Measurements from ENCODE around the gene COL2A1.

The COL2A1 gene

GRCh38 chr12:48025281-48025680 is 21.0 kb upstream of the COL2A1 start:
- no peak overlapping the region for H3K4me3 ChIP-seq (ENCODE audit: low read length)
- no peak for TF ChIP-seq ZNF274 (IDR thresholded peaks at IDR 0.05; ENCODE audit: low read depth, low read length)

DNA sequence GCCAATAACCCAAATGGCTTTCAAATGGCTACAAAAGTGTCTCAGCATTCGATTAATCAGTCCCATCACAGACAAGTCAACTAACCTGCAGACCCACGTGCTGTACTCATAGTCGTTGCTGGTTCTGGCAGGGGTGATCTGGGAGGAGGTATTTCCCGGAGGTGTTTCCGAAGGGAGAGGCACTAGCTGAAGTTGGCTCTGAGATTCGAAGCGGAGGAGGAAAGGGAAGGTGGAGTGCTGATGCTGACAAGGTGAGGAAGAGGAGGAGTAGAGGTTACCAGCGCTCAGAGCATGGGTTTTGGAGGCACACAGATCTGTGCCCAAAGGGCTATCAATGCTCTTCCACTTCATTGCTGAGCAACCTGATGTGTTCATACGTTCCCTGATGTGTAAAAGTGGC is 20.5 kb upstream of the COL2A1 start:
- no peak overlapping the region for H3K4me3 ChIP-seq (ENCODE audit: low read length)
- no peak for TF ChIP-seq ZNF274 (IDR thresholded peaks at IDR 0.05; ENCODE audit: low read depth, low read length)

DNA sequence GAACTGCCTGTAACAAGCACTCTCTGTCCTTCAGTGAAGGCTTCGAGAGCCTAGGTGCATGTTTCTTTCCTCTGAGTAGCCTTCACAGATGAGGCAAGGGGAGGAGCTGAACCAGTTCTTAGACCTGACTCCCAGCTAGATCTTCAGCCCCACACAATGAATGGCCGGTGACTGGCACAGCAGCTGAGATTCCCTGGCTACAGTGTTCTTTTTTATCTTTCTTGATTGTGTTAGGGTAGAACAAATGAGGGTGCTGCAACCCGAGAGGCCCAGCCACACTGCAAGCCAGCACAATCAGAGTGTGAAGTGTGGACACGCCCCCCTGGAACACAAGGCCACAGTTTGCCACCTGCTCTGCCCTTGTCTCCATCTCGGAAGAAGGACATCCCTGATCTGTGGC is 19.1 kb upstream of the COL2A1 start:
- H3K4me3 ChIP-seq (ENCODE audit: low read length) = no peak overlapping the region

DNA sequence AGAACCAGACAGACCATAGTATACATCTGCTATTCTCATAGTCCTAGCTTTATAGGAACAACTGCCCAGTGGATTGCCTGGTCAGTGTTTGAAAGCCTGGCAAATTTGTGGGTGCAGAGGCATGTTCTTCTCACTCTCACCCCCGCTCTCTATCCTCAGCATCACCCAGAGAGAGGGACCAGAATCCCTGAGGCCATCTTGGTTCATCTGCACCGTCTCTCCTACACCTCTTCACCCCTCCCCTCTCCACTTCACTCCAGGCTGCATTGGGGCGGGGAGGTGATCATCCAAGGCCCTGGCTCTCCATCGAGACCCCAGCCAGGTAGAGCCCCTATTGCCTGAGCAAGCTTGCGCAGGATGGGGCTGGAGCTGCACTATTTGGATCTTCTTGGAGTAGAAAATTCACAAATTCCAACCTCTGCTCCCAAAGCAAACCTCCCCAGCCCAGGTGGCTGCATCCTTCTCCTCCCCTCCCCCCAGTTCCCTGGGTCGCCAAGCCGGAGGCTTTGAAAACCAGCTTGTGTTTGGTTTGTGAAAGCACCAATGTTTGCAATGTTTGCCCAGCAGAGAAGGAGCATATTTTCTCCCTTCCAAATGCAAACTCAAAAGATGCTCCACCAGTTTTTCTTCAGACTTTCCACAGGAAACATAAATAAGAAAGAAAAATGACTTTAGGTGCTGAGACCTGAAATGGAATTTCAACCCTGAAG is 18.6 kb upstream of the COL2A1 start:
- no peak overlapping the region for H3K4me3 ChIP-seq (ENCODE audit: low read length)
- TF ChIP-seq ZNF274 (IDR thresholded peaks at IDR 0.05; ENCODE audit: low read depth, low read length) = no peak

More for the DNA sequence above, 19.1 kb upstream of the COL2A1 start:
- TF ChIP-seq ZNF274 (IDR thresholded peaks at IDR 0.05; ENCODE audit: low read depth, low read length) = no peak

GRCh38 chr12:48022180-48022521 is 17.9 kb upstream of the COL2A1 start:
- no peak overlapping the region for H3K4me3 ChIP-seq (ENCODE audit: low read length)
- TF ChIP-seq ZNF274 (IDR thresholded peaks at IDR 0.05; ENCODE audit: low read depth, low read length) = no peak

GRCh38 chr12:48021485-48022179 is 17.4 kb upstream of the COL2A1 start:
- H3K4me3 ChIP-seq (ENCODE audit: low read length) = no peak overlapping the region
- no peak for TF ChIP-seq ZNF274 (IDR thresholded peaks at IDR 0.05; ENCODE audit: low read depth, low read length)

DNA sequence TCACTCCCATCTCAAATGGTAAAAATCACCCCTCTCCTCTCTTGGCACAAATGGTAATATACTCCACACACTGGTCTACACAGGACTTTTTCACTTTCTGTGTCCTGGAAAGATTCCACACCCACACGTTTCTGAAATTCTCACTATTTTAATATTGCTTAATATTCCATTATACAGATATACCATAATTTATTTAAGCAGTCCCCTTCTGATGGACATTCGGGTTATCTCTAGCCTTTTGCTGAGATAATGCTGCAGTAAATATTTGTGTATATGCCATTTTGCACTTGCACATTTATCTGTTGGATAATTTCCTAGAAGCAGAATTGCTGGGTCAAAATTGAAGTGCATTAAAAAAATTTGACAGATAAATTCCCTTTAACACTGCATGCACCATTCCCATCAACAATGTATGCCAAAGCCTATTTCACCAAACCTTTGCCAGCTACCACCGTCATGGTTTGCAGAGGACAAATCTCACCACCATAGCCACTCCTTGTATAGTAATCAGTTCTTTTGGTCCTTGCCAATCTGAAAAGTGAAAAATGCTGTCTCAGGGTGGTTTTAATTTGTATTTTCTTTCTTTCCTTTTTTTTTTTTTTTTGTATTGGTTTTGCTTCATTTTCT is 15.5 kb upstream of the COL2A1 start:
- no peak for TF ChIP-seq ZNF274 (IDR thresholded peaks at IDR 0.05; ENCODE audit: low read depth, low read length)
- no peak overlapping the region for H3K4me3 ChIP-seq (ENCODE audit: low read length)

DNA sequence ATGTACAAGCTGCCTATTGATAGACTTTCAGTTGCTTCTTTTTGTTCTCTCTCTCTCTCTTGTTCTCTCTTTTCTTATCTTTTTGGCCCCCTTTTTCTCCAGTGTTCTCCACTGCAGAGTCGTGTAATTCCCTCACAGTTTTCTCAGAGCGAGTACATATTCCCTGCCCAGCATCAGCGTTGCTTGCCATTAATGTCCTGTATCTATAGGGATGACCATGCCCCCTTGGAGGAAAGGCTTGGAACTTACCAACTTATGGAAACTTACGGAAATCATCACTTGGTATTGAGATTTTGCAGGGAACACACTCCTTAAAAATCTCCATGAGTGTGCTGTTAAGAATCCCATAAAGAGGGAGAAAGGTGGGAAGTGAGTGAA is 14.3 kb upstream of the COL2A1 start:
- no peak overlapping the region for H3K4me3 ChIP-seq (ENCODE audit: low read length)
- no peak for TF ChIP-seq ZNF274 (IDR thresholded peaks at IDR 0.05; ENCODE audit: low read depth, low read length)

DNA sequence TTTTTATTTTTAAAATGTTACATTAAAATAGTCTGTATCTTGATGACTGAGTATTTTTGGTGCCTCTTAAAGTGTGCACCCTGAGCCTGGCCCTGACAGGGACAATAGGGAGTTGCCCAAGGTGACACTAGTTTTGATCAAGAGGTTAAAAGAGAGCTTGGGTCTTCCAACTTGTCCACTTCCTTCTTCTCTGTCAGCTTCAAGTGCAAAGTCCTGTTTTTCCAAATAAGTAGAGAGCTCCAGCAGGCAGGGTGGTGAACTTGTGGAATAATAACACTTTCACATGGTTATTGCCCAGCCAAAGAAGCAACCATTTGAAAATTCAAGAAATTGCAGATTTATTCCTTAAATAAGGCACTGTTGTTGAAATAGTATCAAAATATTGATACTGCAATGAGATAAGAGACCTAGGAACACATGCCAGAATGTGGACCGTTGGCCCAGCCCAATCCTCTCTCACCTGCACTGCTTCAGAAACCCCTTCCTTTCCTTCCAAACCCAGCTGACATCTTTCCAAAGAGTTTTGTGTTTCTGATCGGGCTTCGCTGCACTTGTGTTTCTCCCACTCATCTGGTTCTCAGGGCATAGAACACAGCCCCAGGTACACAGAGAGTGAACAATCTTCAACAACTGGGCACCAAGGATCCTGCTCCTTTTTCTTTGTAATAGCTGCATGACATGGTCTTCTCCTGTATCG is 13.8 kb upstream of the COL2A1 start:
- no peak overlapping the region for H3K4me3 ChIP-seq (ENCODE audit: low read length)
- TF ChIP-seq ZNF274 (IDR thresholded peaks at IDR 0.05; ENCODE audit: low read depth, low read length) = no peak

DNA sequence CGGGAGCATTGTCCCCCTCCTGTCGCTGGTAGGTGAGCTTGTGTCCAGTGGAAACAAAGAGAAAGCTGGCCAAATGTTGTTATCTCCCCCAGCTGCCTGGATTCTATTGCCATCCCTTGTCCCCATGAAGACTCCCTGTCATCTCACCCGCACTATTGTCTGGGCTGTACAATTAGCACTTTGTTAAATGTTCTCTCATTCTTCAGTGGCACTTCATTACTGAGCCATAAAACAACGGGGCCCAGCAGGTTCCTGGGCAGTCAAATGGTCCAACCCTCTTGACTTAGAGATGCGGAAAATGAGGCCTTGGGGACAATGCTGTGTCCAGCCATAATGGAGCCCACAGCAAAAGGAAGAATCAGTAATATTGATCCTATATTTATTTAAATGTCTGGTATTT is 13.2 kb upstream of the COL2A1 start:
- TF ChIP-seq ZNF274 (IDR thresholded peaks at IDR 0.05; ENCODE audit: low read depth, low read length) = no peak
- H3K4me3 ChIP-seq (ENCODE audit: low read length) = no peak overlapping the region

GRCh38 chr12:48016373-48017020 is 12.2 kb upstream of the COL2A1 start:
- no peak for TF ChIP-seq ZNF274 (IDR thresholded peaks at IDR 0.05; ENCODE audit: low read depth, low read length)
- no peak overlapping the region for H3K4me3 ChIP-seq (ENCODE audit: low read length)

DNA sequence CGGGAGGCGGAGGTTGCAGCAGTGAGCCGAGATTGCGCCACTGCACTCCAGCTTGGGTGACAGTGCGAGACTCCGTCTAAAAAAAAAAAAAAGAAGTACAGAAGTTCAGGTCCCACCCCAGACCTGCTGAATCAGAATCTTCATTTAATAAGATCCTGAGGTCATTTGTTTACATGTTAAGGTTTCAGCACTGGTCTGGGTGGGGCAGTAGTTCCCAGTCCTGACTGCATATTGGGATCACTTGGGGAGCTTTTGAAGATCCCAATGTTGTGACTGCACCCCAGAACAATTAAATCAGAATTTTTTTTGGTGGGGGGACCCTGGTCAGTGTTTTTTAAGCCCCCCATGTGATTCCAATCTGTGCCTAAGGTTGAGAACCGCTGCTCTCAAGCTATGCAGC is 11.7 kb upstream of the COL2A1 start:
- H3K4me3 ChIP-seq (ENCODE audit: low read length) = no peak overlapping the region
- TF ChIP-seq ZNF274 (IDR thresholded peaks at IDR 0.05; ENCODE audit: low read depth, low read length) = no peak

- no peak overlapping the region for H3K4me3 ChIP-seq (ENCODE audit: low read length)
- TF ChIP-seq ZNF274 (IDR thresholded peaks at IDR 0.05; ENCODE audit: low read depth, low read length) = no peak
Observed at GRCh38 chr12:48015129-48015528, 10.9 kb upstream of the COL2A1 start.

GRCh38 chr12:48013287-48013686 is 9.0 kb upstream of the COL2A1 start:
- no peak for TF ChIP-seq ZNF274 (IDR thresholded peaks at IDR 0.05; ENCODE audit: low read depth, low read length)

More at GRCh38 chr12:48013287-48013686, 9.0 kb upstream of the COL2A1 start:
- no peak overlapping the region for H3K4me3 ChIP-seq (ENCODE audit: low read length)

Data from GM08714 (cell line).